IMR-90 (cell line): Measurements from ENCODE around the gene ALAS1. TPM values are rescaled to one million over a fixed set of nuclear protein-coding genes. Genes with fewer than 3 reads are reported as not detected.

Experiments
- ATAC-seq: fragments of 200-7000 bp; cut with Tn5 transposase; 2 replicates; pipeline ENCODE4 v1.9.1; 2020; ENCODE audit warnings: low read depth, mild to moderate bottlenecking, moderate library complexity
- BruUV-seq: library from RNA; stranded (reverse); fragments of 400-500 nt; replicated peaks from 2 replicates; lab custom pipeline; 2021; lab: Mats Ljungman, UMichigan
- CTCF ChIA-PET: fragments of 300-600 bp; formaldehyde crosslinking; extraction: SDS; loops from one replicate; lab custom pipeline; 2021; ENCODE audit warnings: antibody characterized with exemption; lab: Yijun Ruan, JAX
- POLR2A ChIA-PET: fragments of 300-600 bp; sonication (Branson Sonifier 250); formaldehyde crosslinking; loops from one replicate; lab custom pipeline; 2022; ENCODE audit warnings: antibody characterized with exemption; ENCODE audit not compliant: unreplicated experiment; lab: Charles Lee
- DNase-seq: peaks from one replicate; pipeline ENCODE4 v3.0.0; 2013
- H2AFZ ChIP-seq: replicated peaks from 2 replicates; pipeline ENCODE3; 2013; ENCODE audit warnings: low read length, mild to moderate bottlenecking; ENCODE audit not compliant: poor library complexity
- H2AK5ac ChIP-seq: 2 replicates; pipeline ENCODE4 v1.6.1; 2013; ENCODE audit warnings: low read depth, low read length, inconsistent platforms
- H2AK9ac ChIP-seq: replicated peaks from 2 replicates; pipeline ENCODE3; 2013; ENCODE audit warnings: mild to moderate bottlenecking, low read depth, low read length, moderate library complexity; ENCODE audit not compliant: poor library complexity
- H2BK120ac ChIP-seq: 2 replicates; pipeline ENCODE4 v1.6.1; 2013; ENCODE audit warnings: low read depth, low read length, inconsistent platforms
- H2BK15ac ChIP-seq: 3 replicates; pipeline ENCODE4 v1.6.1; 2013; ENCODE audit warnings: low read depth, low read length, inconsistent platforms
- H2BK20ac ChIP-seq: 2 replicates; pipeline ENCODE4 v1.6.1; 2013; ENCODE audit warnings: low read depth, mild to moderate bottlenecking, inconsistent platforms, low read length, moderate library complexity
- H2BK5ac ChIP-seq: 2 replicates; pipeline ENCODE4 v1.6.1; 2013; ENCODE audit warnings: mild to moderate bottlenecking, low read depth, low read length, inconsistent platforms; ENCODE audit not compliant: poor library complexity, severe bottlenecking
- H3K14ac ChIP-seq: replicated peaks from 2 replicates; pipeline ENCODE4 v1.6.1; 2013; ENCODE audit warnings: low read depth, low read length, inconsistent platforms
- H3K18ac ChIP-seq: 2 replicates; pipeline ENCODE4 v1.6.1; 2013; ENCODE audit warnings: low read depth, low read length, control low read depth
- H3K23ac ChIP-seq: 2 replicates; pipeline ENCODE4 v1.6.1; 2013; ENCODE audit warnings: low read depth, low read length, inconsistent platforms
- H3K27ac ChIP-seq: 2 replicates; pipeline ENCODE4 v1.5.1; 2013; ENCODE audit warnings: mild to moderate bottlenecking, control low read depth, low read length; ENCODE audit not compliant: insufficient read depth
- H3K27me3 ChIP-seq: 2 replicates; pipeline ENCODE4 v1.6.1; 2013; ENCODE audit warnings: low read length; ENCODE audit not compliant: control insufficient read depth, insufficient read depth
- H3K36me3 ChIP-seq: 2 replicates; pipeline ENCODE4 v1.6.1; 2013; ENCODE audit warnings: low read length, mixed read lengths; ENCODE audit not compliant: control insufficient read depth, insufficient read depth
- H3K4ac ChIP-seq: 2 replicates; pipeline ENCODE4 v1.6.1; 2013; ENCODE audit warnings: low read depth, low read length, inconsistent platforms
- H3K4me1 ChIP-seq: 2 replicates; pipeline ENCODE4 v1.6.1; 2013; ENCODE audit warnings: low read length, mixed read lengths; ENCODE audit not compliant: control insufficient read depth, insufficient read depth
- H3K4me2 ChIP-seq: 2 replicates; pipeline ENCODE4 v1.6.1; 2013; ENCODE audit warnings: low read depth, mild to moderate bottlenecking, control low read depth, low read length, moderate library complexity
- H3K4me3 ChIP-seq: 2 replicates; pipeline ENCODE4 v1.5.1; 2013; ENCODE audit warnings: low read depth, mild to moderate bottlenecking, control low read depth, low read length, moderate library complexity; ENCODE audit not compliant: insufficient read depth
- H3K56ac ChIP-seq: 2 replicates; pipeline ENCODE4 v1.6.1; 2013; ENCODE audit warnings: low read length, inconsistent platforms; ENCODE audit not compliant: insufficient read depth; ENCODE audit errors: extremely low read depth
- H3K79me1 ChIP-seq, 2 experiments: 2 replicates each; pipeline ENCODE4 v1.6.1; 2013; ENCODE audit warnings: low read length in 2 of 2, inconsistent platforms in 1 of 2, low read depth in 1 of 2
- H3K9ac ChIP-seq: 2 replicates; pipeline ENCODE4 v1.6.1; 2013; ENCODE audit warnings: low read depth, low read length, control low read depth
- H3K9me1 ChIP-seq: 2 replicates; pipeline ENCODE4 v1.6.1; 2013; ENCODE audit warnings: low read length, inconsistent platforms; ENCODE audit not compliant: insufficient read depth
- H3K9me3 ChIP-seq: 2 replicates; pipeline ENCODE4 v1.6.1; 2013; ENCODE audit warnings: low read length; ENCODE audit not compliant: control insufficient read depth, insufficient read depth
- H4K20me1 ChIP-seq: 2 replicates; pipeline ENCODE4 v1.6.1; 2013; ENCODE audit warnings: low read length, inconsistent platforms; ENCODE audit not compliant: insufficient read depth
- H4K5ac ChIP-seq: 2 replicates; pipeline ENCODE4 v1.6.1; 2013; ENCODE audit warnings: mild to moderate bottlenecking, low read depth, low read length, control low read depth
- H4K8ac ChIP-seq, 2 experiments: 2 replicates each; pipeline ENCODE4 v1.6.1; 2013; ENCODE audit warnings: low read depth in 2 of 2, low read length in 2 of 2, control low read depth in 1 of 2, inconsistent platforms in 1 of 2
- H4K91ac ChIP-seq: 2 replicates; pipeline ENCODE4 v1.6.1; 2013; ENCODE audit warnings: low read depth, low read length, inconsistent platforms; ENCODE audit not compliant: insufficient read depth
- BHLHE40 ChIP-seq: fragments of 150-350 bp; IDR thresholded peaks from 2 replicates; pipeline ENCODE4 v1.6.1; 2016; ENCODE audit warnings: mild to moderate bottlenecking, low read depth, low read length
- CEBPB ChIP-seq: IDR thresholded peaks from 2 replicates; pipeline ENCODE4 v1.6.1; 2012; ENCODE audit warnings: low read depth, low read length, improper control_type of control experiment
- CTCF ChIP-seq: conservative IDR thresholded peaks from 2 replicates; pipeline ENCODE4 v1.5.1; 2012; ENCODE audit warnings: mild to moderate bottlenecking, low read depth, low read length, improper control_type of control experiment
- MAZ ChIP-seq: IDR thresholded peaks from 2 replicates; pipeline ENCODE4 v1.6.1; 2012; ENCODE audit warnings: low read depth, mild to moderate bottlenecking, low read length, improper control_type of control experiment, moderate library complexity, borderline replicate concordance
- MXI1 ChIP-seq: IDR thresholded peaks from 2 replicates; pipeline ENCODE4 v1.6.1; 2012; ENCODE audit warnings: low read depth, mild to moderate bottlenecking, low read length, moderate library complexity, borderline replicate concordance
- POLR2A ChIP-seq: IDR thresholded peaks from 2 replicates; pipeline ENCODE4 v1.6.1; 2012; ENCODE audit warnings: mild to moderate bottlenecking, low read depth, low read length
- RAD21 ChIP-seq: IDR thresholded peaks from 2 replicates; pipeline ENCODE4 v1.6.1; 2012; ENCODE audit warnings: low read length, improper control_type of control experiment
- RCOR1 ChIP-seq: IDR thresholded peaks from 2 replicates; pipeline ENCODE4 v1.6.1; 2012; ENCODE audit warnings: mild to moderate bottlenecking, low read length, improper control_type of control experiment; ENCODE audit not compliant: insufficient replicate concordance
- RFX5 ChIP-seq: IDR thresholded peaks from 2 replicates; pipeline ENCODE4 v1.8.0; 2012; ENCODE audit warnings: low read depth, mild to moderate bottlenecking, low read length, moderate library complexity
- SMC3 ChIP-seq: fragments of 150-350 bp; IDR thresholded peaks from 2 replicates; pipeline ENCODE4 v1.6.1; 2016; ENCODE audit warnings: low read depth, mild to moderate bottlenecking, antibody characterized with exemption, low read length, moderate library complexity
- USF2 ChIP-seq: fragments of 150-350 bp; IDR thresholded peaks from 2 replicates; pipeline ENCODE4 v1.6.1; 2017; ENCODE audit warnings: mild to moderate bottlenecking, antibody characterized with exemption, low read length, low read depth
- WGBS, 2 experiments: methylation state at CpG; one replicate each; pipeline versions ENCODE4 v1.1.5 to v1.1.7; 2013; ENCODE audit warnings: missing lambda C conversion rate in 2 of 2; ENCODE audit not compliant: insufficient read length in 1 of 2; ENCODE audit errors: extremely low coverage in 2 of 2; 5-methylcytosine and 5-hydroxymethylcytosine counted together
- dilution Hi-C: fragments of 300-500 bp; cut with HindIII; formaldehyde crosslinking; loops from one replicate; pipeline ENCODE4 v1.14.3; 2018; ENCODE audit warnings: low sequenced_read_pairs; ENCODE audit not compliant: unreplicated experiment
- in situ Hi-C: fragments of 300-500 bp; cut with MboI; formaldehyde crosslinking; loops from 3 replicates; pipeline ENCODE4 v1.14.3; 2019; ENCODE audit warnings: low sequenced_read_pairs, inconsistent platforms, mixed read lengths
- intact Hi-C: fragments of 100-400 bp; cut with micrococcal nuclease; formaldehyde crosslinking; loops from 2 replicates; pipeline ENCODE4 v1.10.0; 2022
- polyA plus RNA-seq, 3 experiments: library from polyadenylated mRNA; depleted of rRNA; stranded (reverse); fragments of >200 nt; gene quantifications; 2 replicates each; pipeline ENCODE4 v1.2.3, GENCODE V29; 2012; ENCODE audit warnings: low replicate concordance in 1 of 3
- total RNA-seq: library from RNA; depleted of rRNA; stranded (reverse); fragments of >200 nt; gene quantifications from 2 replicates; pipeline ENCODE4 v1.2.3, GENCODE V29; 2012

ALAS1 gene
- total and polyA plus RNA-seq, 2 of the 4 experiments (the other 2 are of a cell fraction): 32.8 to 47.2 TPM

GRCh38 chr3:52227766-52228165, 29.8 kb downstream of the ALAS1 start:
- CTCF ChIA-PET: no interaction called here
- Histone ChIP-seq H3K56ac (no peak overlapping the region), H4K20me1 (peaks cover 22% of the 10 kb centered on the region), H3K79me1 (peaks cover 5 to 18% of the 10 kb centered on the region in 2 experiments; a peak in 3 of 4 replicates), H2BK5ac (no peak overlapping the region), H3K14ac (no peak overlapping the region), H3K36me3 (peaks cover 43% of the 10 kb centered on the region), H2AFZ (no peak overlapping the region), H3K4me1 (no peaks in the 10 kb centered on the region), H3K4me2 (no peak overlapping the region), H2AK5ac (no peak overlapping the region), H2BK15ac (no peak overlapping the region), H3K27ac (no peak overlapping the region), H3K18ac (no peak overlapping the region), H3K27me3 (no peaks in the 10 kb centered on the region), H3K9ac (no peak overlapping the region), H4K8ac (no peak overlapping the region), H2BK20ac (no peak overlapping the region), H2AK9ac (no peak overlapping the region), H2BK120ac (no peak overlapping the region), H3K4ac (no peak overlapping the region), H4K5ac (no peak overlapping the region), H3K23ac (no peak overlapping the region), H3K9me3 (no peaks in the 10 kb centered on the region), H3K9me1 (no peaks in the 10 kb centered on the region), H4K91ac (no peak overlapping the region), H3K4me3 (no peak overlapping the region)
- POLR2A ChIA-PET: no interaction called here
- intact Hi-C loops (no loop called here), in situ Hi-C loops (no loop called here), dilution Hi-C loops (no loop called here)
- TF ChIP-seq MAZ: no peak
- TF ChIP-seq RAD21: no peak
- no peak for TF ChIP-seq POLR2A
- TF ChIP-seq CEBPB: no peak
- TF ChIP-seq USF2: no peak
- TF ChIP-seq CTCF: no peak
- TF ChIP-seq MXI1: no peak
- TF ChIP-seq BHLHE40: no peak
- no peak for TF ChIP-seq RFX5
- no peak for TF ChIP-seq RCOR1
- no peak for TF ChIP-seq SMC3
- DNase-seq (no peak), ATAC-seq (no peak)
- BruUV-seq: no TSS peak
- 60% methylated on average over 1 of the region's 7 CpGs; no CpG with 5 or more reads in 1 of the 2 experiments for WGBS, 2 experiments
